Measurements from ENCODE around the gene DSC3. TPM values are rescaled to one million over a fixed set of nuclear protein-coding genes. Genes with fewer than 3 reads are reported as not detected.
"Not testable (repeated sequence)": the region's sequence is repeated elsewhere in the genome, so short reads cannot be mapped to it uniquely, and the experiment has no call there.

DSC3 gene
- total RNA-seq, 1 donor from 2014 or later: 5.7 TPM

- DNase-seq (ENCODE audit: low spot score): no peak
These were observed 1.1 kb downstream of the DSC3 start for GRCh38 chr18:31041271-31042083.

GRCh38 chr18:31040686-31041270 lies 1.8 kb downstream of the DSC3 start:
- no peak for DNase-seq (ENCODE audit: low spot score)

- no peak for DNase-seq (ENCODE audit: low spot score)
These were observed 3.1 kb downstream of the DSC3 start for GRCh38 chr18:31039426-31039825.

- DNase-seq (ENCODE audit: low spot score): not testable (repeated sequence)
These were observed 4.9 kb downstream of the DSC3 start for GRCh38 chr18:31037686-31038085.

GRCh38 chr18:31034541-31034940 lies 8.0 kb downstream of the DSC3 start:
- no peak for DNase-seq (ENCODE audit: low spot score)

- no peak for DNase-seq (ENCODE audit: low spot score)
These were observed 11.8 kb downstream of the DSC3 start for GRCh38 chr18:31030574-31031278.

GRCh38 chr18:31015715-31016434 lies 26.7 kb downstream of the DSC3 start:
- DNase-seq (ENCODE audit: low spot score): no peak

- not testable (repeated sequence) for DNase-seq (ENCODE audit: low spot score)
These were observed 31.1 kb downstream of the DSC3 start for GRCh38 chr18:31011455-31011854.

GRCh38 chr18:31010601-31011000 lies 31.9 kb downstream of the DSC3 start:
- DNase-seq (ENCODE audit: low spot score): no peak

GRCh38 chr18:30999887-31000628 lies 42.5 kb downstream of the DSC3 start:
- DNase-seq (ENCODE audit: low spot score): no peak

GRCh38 chr18:30999186-30999585 lies 43.4 kb downstream of the DSC3 start:
- no peak for DNase-seq (ENCODE audit: low spot score)

GRCh38 chr18:30997223-30997622 lies 45.3 kb downstream of the DSC3 start:
- DNase-seq (ENCODE audit: low spot score): no peak

- no peak for DNase-seq (ENCODE audit: low spot score)
These were observed 50.3 kb downstream of the DSC3 start for GRCh38 chr18:30992231-30992630.

- DNase-seq (ENCODE audit: low spot score): no peak
These were observed 51.1 kb downstream of the DSC3 start for GRCh38 chr18:30991397-30991796.

- DNase-seq (ENCODE audit: low spot score): no peak
These were observed 53.4 kb downstream of the DSC3 start for GRCh38 chr18:30989141-30989540.

- DNase-seq (ENCODE audit: low spot score): no peak
These were observed 54.1 kb downstream of the DSC3 start for GRCh38 chr18:30988440-30988839.

GRCh38 chr18:30987467-30988241 lies 54.9 kb downstream of the DSC3 start:
- DNase-seq (ENCODE audit: low spot score): peak; percentile 68

- no peak for DNase-seq (ENCODE audit: low spot score)
These were observed 56.8 kb downstream of the DSC3 start for GRCh38 chr18:30985753-30986152.

GRCh38 chr18:30982285-30982992 lies 60.1 kb downstream of the DSC3 start:
- DNase-seq (ENCODE audit: low spot score): no peak

- DNase-seq (ENCODE audit: low spot score): not testable (repeated sequence)
These were observed 64.5 kb downstream of the DSC3 start for GRCh38 chr18:30978091-30978490.

Measured in ureter (tissue), 1 donor.